NCI-H2107 treated with DMSO at 0.1 percent for 48 hours (cell line): ENCODE data around the gene KRT83.
"Not testable (repeated sequence)": the region's sequence is repeated elsewhere in the genome, so short reads cannot be mapped to it uniquely, and the experiment has no call there.

Source experiments
- DNase-seq: peaks from one replicate; lab custom pipeline; 2025; ENCODE audit not compliant: unreplicated experiment; lab: John Stamatoyannopoulos, UW

Gene KRT83

DNA sequence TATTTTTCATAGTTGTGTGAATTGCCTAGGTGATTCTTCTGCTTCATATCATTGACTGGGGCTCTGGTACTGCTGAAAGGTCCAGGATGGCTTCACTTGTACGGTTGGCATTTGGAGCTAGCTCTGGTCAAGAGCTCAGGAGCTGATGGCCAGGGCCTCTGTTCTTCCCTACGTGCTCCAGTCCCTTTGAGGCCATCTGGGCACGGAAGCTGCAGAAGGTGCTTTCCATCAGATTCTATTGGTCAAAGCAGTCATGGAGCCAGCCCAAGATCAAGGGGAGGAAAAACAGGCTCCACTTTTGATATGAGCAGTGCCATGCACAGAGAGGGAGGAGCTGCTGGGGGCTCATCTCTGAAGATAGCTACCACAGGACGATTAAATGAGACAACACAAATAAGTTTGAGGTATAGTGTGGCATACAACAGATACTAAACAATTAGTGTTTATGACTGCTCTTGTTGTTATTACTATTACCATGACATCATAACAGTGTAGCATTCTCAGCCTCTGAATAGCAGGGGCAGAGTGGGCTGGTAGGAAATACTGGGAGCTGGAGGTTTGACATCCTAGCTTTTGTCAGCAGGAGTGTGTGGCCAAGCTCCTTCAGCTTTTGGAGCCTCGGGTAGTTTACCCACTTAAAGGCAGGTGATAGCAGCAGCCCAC is 10.4 kb downstream of the KRT83 start:
- peak; percentile 84 for DNase-seq

DNA sequence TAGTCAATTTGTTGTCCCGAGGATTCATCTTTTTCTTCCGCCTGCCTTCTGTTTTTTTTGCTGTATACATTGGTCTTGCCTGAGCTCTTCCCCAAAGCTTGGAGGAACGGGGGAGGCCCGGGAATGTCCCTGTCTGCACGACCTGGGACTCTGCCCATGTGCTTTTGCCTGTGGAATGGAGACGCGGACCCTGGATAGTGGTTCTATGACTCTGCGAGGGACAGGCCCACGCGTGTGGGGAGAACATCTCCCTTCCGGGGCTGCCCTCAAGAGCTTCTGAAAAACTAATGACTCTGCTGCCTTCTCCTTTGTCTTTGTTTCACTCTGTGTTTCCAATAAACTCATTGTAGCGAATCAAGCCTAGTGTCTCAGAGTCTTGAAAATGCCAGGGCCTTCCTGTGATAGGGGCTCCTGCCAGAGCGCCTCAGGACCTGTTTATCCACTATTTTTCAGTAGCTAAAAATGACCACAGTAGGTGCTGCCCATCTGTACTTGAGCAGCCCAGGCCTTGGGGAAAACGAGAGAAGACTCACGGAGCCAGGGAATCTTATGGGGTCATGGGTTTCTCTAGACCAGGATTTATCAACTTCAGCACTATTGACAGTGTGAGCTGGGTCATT is 12.3 kb downstream of the KRT83 start:
- DNase-seq: no peak

DNA sequence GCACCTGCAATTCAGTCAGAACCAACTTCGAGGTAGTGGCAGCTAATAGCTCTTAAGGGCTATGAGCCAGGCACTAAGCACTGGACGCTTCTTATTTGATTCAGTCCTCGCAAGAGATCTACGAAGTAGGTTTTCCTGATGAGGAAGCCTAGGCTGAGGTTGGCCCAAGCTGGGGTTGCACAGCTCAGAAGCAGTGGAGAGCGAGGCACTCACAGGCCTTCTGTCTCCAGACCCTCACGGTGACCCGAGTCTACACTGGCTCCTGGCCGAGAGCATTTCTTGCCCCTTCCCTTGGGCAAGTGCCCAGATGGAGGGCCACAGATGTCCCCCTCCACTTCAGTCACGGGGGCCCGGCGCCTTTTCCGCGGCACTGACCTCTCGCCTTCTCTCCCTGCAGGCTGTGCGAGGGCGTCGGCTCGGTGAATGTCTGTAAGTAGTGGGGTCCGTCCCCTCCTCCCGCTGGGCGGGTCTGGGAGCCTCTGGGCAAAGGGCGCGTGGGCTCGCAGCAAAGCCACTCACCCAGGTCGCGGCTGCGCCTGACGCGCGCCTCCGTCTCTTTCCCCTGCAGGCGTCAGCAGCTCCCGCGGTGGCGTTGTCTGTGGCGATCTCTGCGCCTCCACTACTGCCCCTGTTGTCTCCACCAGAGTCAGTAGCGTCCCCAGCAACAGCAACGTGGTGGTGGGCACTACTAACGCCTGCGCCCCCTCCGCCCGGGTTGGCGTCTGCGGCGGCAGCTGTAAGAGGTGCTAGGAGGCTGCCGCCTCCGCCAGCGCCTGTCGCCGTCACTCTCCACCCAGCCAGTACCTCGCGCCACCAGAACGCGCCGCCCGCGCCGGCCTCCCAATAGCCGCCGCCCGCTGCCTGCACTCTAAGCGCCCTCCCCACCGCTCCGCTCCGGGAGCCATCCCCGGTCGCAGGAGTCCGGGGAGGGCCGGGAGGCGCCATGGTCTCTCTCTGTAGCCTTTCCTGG is 13.1 kb downstream of the KRT83 start:
- DNase-seq: no peak

DNA sequence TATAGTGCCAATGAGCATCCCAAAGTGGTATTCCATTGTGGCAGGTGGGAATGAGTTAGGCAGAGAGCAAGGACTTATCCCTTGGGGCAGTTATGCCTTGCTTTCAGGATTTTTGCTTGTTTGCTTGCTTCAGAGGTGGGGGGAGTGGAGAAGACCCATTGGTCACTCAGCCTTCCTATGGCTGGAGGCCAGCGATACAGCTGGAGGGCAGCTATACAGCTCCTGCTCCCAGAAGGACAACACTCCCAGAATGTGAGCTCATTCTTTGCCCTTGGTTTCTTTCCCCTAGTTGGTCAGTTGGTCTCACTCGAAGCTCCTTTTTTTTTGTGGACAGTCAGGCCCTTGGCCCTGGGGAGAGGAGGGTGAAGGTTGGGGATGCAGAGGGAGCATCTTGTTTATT is 14.5 kb downstream of the KRT83 start:
- DNase-seq: no peak

DNA sequence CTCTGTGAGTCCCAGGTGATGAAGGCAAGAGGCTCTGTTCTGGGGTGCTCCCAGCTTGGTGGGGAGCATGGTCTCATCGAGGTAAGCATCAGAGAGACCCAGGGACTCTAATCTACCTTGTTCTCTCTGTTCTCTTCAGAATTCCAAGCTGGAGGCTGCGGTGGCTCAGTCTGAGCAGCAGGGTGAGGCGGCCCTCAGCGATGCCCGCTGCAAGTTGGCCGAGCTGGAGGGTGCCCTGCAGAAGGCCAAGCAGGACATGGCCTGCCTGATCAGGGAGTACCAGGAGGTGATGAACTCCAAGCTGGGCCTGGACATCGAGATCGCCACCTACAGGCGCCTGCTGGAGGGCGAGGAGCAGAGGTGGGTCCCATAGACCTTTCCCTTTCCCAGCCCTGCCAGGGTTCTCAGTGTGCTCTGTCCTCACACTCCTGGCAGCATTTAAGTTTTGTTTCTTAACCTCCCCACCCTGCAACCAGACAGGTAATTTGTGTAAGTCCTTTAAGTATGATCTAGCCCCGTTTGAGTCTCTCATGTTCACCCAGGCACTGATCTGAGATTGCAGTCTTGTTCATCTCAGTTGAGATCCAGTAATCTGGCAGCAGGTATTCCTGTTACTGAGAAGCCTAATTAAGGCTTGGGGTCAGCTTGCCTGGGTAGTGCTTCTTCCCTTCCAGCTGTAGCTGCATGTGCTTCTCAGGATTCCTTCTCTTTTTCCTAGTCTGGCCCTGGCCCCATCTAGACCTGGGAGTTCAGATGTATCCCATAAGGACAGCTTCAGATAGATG is 15.1 kb downstream of the KRT83 start:
- no peak for DNase-seq

DNA sequence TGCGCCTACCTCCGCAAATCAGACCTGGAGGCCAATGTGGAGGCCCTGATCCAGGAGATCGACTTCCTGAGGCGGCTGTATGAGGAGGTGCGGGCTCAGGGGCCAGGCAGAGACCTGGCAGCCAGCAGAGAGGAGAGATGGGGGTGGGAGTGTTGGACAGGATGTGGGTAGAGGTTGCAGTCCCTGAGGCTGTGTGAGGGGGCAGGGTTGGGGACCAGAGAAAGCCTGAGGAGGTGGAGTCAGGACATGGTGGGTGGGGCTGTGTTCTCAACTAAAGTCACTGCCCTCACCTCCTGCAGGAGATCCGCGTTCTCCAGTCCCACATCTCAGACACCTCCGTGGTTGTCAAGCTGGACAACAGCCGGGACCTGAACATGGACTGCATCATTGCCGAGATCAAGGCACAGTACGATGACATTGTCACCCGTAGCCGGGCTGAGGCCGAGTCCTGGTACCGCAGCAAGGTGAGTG is 16.2 kb downstream of the KRT83 start:
- DNase-seq: not testable (repeated sequence)

DNA sequence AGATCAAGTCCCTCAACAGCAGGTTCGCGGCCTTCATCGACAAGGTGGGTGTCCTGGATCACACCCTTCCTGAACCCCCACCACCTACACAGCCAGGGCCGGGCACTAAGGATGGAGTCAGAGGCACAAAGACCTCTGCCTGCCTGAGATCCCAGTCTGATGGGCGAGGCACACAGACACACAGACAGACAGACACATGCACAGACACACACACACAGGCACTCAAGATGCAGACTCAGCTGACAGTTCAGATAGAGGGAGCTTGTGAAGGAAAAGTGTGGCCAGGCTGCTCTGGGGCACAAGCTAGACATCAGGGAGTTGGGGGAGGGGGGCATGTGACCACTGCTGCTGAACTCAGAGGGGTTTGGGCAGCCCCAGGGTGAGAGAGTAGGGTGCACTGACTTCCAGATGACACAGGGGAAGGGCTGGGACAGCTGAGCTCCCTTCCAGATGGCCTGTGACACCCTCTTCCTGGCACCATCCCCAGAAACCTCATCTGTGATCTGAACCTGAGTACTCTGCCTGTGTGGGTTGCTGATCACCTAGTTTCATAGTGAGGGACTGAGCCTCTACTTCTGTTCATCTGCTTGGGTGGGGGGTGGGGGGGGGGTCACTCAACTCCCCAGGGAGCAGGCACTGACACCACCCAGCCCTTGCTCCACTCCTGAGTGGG is 18.8 kb downstream of the KRT83 start:
- not testable (repeated sequence) for DNase-seq

DNA sequence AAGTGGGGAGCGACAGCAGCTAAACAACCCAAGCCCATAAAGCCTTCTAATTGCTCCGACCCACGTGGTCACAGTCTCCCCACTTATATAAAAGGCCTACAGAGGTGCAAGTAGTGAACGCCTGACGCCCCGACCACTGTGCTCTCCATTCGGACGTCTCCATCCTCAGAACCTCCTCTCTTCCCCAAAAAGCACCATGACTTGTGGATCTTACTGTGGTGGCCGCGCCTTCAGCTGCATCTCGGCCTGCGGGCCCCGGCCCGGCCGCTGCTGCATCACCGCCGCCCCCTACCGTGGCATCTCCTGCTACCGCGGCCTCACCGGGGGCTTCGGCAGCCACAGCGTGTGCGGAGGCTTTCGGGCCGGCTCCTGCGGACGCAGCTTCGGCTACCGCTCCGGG is 19.5 kb downstream of the KRT83 start:
- not testable (repeated sequence) for DNase-seq

DNA sequence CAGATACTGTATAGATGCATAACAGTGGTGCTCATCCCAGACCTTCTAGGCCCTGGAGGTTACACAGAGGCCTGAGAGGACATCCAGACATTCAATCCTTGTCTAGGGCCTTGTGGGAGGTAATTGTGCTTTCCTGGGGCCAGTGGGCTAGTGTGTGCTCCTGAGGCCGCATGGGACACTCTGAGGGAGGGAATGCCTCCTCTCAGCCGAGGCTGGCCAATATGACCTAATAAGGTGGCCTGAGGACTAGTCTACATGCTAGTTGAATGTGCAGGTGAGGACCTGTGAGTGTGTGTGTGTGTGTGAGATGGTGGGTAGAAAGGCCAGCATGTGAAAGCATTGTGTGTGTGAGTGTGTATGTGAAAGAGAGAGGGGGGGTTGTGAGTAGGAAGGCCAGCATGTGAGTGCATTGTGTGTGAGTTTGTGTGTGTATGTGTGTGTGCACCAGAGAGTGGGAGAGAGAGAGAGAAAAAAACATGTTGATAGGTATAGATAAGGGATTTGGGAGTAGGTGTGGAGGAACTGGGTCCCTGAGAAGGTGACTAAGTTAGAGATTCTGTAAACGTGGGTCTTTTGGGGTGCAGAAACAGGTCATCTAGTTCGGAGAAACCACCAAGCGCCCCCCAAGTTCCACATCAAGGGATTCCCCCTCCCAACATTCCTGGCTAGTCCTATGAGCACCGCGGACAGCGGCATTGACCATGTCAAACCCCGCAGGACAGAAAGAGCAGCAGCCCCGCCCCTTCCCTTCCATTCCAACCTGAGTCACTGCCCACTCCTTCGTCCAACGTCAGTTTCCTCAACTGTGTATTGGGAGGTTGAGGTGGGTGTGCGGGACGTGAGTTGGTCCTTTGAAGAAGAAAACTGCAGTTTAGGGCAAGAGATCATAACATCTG is 20.2 kb downstream of the KRT83 start:
- no peak for DNase-seq

DNA sequence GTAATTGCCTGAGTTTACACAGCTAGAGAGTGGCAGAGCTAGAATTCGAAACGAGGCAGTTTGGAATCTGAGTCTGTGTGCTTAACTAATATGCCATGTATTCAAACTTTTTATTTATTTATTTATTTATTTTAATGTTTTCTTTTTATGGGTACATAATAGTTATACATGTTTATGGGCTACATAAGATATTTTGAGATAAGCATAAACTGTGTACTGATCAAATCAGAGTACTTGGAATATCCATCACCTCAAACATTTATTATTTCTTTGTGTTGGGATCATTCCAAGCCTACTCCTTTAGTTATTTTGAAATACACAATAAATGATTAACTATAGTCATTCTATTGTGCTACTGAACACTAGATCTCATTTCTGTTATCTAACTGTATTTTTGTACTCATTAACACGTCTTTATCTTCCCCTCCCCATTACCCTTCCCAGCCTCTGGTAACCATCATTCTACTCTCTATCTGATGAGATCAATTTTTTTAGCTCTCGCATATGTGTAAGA is 22.5 kb downstream of the KRT83 start:
- DNase-seq: no peak

DNA sequence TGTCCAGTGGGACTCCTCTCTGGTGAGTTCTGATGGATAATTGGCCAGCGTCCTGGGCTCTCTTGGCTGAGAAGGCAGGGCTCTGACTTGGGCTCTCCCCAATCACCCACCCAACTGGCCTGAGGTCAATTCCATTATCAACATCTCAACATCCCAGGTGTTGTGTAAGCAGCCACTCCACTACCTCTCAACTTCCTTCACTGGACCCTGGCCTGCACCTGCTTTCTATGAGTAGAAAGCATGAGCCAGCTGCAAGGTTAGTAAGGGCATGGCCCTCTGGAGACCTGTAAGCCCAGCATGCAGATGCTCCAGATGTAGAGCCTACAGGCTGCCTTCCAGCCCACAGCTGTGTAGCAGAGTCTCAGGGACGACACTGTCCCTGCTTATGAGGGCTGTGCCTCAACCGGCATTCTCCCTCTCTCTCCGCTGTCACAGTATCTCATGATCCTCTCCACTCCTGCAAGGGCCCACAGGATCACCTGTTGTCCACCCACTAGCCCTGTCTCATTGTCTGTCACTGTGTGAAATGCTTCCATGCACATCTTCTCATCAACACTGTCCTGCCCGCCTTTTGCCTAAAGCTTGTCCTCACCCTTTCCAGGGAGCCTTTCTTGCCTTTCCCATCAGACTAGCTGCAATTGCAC is 24.5 kb downstream of the KRT83 start:
- no peak for DNase-seq

DNA sequence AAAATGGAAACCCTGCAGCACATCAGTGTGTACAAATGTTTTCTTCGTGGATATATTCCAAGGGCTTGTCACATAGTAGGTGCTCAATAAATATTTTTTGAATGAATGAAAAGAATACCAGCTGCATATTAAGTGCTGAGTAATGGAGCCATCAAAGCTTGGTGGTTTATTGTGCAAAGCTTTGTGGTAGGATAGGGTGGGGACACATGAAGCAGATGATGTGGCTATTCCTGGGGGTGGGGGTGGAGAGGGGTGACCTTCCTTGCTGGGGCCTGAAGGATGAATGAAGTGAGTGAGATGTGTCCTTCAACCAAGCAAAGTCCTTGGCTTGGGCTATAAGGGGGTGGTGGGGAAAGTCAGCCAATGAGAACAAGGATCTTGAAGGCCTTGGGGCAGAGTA is 25.5 kb downstream of the KRT83 start:
- no peak for DNase-seq

DNA sequence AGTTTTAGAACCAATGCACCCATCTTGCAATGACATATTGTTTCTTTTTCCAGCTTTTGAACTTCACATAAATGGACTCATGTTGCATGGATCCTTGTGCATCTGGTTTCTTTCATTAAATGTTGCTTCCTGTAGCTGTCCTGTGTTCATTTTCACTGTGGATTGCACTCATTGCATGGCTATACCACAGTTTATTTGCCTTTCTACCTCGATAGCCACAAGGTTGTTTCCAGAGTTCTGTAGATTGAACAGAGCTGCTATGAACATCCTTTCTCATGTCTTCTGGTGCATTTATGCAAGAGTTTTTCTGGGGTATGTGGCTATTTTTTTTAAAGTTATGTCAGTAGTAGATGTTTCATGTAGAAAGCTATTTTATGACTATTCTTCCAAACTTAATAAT is 26.4 kb downstream of the KRT83 start:
- DNase-seq: no peak

DNA sequence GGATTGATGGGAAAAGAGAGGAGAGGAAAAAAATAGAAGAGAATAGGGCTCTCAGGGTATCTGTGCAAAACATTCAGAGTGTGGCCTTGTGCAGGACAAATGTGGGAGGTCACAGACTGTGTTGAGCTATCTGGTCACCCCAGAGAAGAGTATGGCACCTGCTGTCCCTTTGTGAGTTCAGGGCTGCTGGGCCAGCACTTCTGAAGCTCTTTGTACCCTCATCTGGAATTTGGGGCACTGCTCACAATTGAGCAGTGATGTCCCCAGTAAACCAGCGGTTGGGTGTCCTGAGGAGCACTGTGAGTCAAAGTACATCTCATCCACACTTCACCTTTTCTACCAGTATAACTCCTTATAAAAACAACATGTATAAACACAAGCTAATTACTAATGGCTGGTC is 27.3 kb downstream of the KRT83 start:
- no peak for DNase-seq

DNA sequence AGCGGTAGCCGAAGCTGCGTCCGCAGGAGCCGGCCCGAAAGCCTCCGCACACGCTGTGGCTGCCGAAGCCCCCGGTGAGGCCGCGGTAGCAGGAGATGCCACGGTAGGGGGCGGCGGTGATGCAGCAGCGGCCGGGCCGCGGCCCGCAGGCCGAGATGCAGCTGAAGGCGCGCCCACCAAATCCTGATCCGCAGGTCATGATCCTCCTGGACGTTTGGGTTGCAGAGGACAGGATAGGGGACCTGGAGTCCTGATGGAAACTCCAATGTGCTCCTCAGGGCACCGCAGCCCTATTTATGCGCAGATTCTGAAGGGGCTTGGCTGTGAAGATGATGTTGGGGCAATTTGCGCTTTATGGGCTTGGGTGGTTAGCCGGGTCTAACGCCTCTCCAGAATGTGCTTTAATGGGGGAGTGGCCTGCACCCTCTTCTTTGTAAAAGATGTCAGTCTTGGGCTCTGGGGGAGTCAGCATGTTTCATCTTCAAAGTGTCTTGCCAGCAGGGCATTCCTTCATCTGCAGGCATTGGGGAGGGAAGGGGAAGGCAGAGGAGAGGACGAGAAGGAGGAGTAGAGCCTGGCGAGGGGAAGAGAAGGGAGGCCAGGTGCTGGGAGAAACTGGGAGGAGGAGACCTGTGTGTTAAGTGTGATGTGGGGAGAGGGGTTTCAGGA is 29.8 kb downstream of the KRT83 start, which contains the start of gene KRT81:
TSS of gene KRT81 (minus strand) at position 268 of the 669 bp plus-strand sequence. CDS start at position 199, 69 bp downstream.
- DNase-seq: no peak

DNA sequence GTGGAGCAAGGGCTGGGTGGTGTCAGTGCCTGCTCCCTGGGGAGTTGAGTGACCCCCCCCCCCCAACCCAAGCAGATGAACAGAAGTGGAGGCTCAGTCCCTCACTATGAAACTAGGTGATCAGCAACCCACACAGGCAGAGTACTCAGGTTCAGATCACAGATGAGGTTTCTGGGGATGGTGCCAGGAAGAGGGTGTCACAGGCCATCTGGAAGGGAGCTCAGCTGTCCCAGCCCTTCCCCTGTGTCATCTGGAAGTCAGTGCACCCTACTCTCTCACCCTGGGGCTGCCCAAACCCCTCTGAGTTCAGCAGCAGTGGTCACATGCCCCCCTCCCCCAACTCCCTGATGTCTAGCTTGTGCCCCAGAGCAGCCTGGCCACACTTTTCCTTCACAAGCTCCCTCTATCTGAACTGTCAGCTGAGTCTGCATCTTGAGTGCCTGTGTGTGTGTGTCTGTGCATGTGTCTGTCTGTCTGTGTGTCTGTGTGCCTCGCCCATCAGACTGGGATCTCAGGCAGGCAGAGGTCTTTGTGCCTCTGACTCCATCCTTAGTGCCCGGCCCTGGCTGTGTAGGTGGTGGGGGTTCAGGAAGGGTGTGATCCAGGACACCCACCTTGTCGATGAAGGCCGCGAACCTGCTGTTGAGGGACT is 30.6 kb downstream of the KRT83 start:
- DNase-seq: not testable (repeated sequence)
